HEK293T (cell line): ENCODE measurements around the gene STXBP3.

Experiments used
- CTCF ChIA-PET: fragments of 350-600 bp; formaldehyde crosslinking; extraction: SDS; loops from one replicate; lab custom pipeline; 2021; ENCODE audit warnings: antibody characterized with exemption, inconsistent platforms; lab: Yijun Ruan, JAX
- POLR2A ChIA-PET: fragments of 350-600 bp; formaldehyde crosslinking; extraction: SDS; loops from one replicate; lab custom pipeline; 2020; ENCODE audit warnings: antibody characterized with exemption, inconsistent platforms; lab: Yijun Ruan, JAX
- DNase-seq: peaks from one replicate; pipeline ENCODE4 v3.0.0; 2012; ENCODE audit warnings: mixed read lengths; ENCODE audit errors: extremely low spot score
- ARNT ChIP-seq: fragments of 450-650 bp; IDR thresholded peaks from 2 replicates; pipeline ENCODE4 v1.6.1; 2017; ENCODE audit warnings: mild to moderate bottlenecking
- BHLHE40 ChIP-seq: fragments of 450-650 bp; IDR thresholded peaks from 2 replicates; pipeline ENCODE4 v1.6.1; 2016; ENCODE audit warnings: mild to moderate bottlenecking, moderate library complexity, borderline replicate concordance
- CTBP1 ChIP-seq: fragments of 450-650 bp; IDR thresholded peaks from 2 replicates; pipeline ENCODE4 v1.6.1; 2016; ENCODE audit warnings: borderline replicate concordance
- ELF4 ChIP-seq: fragments of 450-650 bp; IDR thresholded peaks from 2 replicates; pipeline ENCODE4 v1.6.1; 2017; ENCODE audit warnings: antibody characterized with exemption
- FOXA1 ChIP-seq: fragments of 450-650 bp; IDR thresholded peaks from 2 replicates; pipeline ENCODE4 v1.6.1; 2016; ENCODE audit warnings: mild to moderate bottlenecking
- FOXK2 ChIP-seq: fragments of 450-650 bp; IDR thresholded peaks from 2 replicates; pipeline ENCODE4 v1.6.1; 2016; ENCODE audit warnings: mild to moderate bottlenecking
- FOXM1 ChIP-seq: fragments of 450-650 bp; IDR thresholded peaks from 2 replicates; pipeline ENCODE4 v1.6.1; 2017; ENCODE audit warnings: mild to moderate bottlenecking, borderline replicate concordance
- HDGF ChIP-seq: fragments of 450-650 bp; IDR thresholded peaks from 2 replicates; pipeline ENCODE4 v1.6.1; 2017; ENCODE audit warnings: antibody characterized with exemption, borderline replicate concordance
- L3MBTL2 ChIP-seq: fragments of 450-650 bp; conservative IDR thresholded peaks from 2 replicates; pipeline ENCODE4 v1.6.1; 2016; ENCODE audit warnings: mild to moderate bottlenecking
- LEF1 ChIP-seq: fragments of 450-650 bp; IDR thresholded peaks from 2 replicates; pipeline ENCODE4 v1.6.1; 2017; ENCODE audit warnings: mild to moderate bottlenecking, borderline replicate concordance
- NFRKB ChIP-seq: fragments of 450-650 bp; IDR thresholded peaks from 2 replicates; pipeline ENCODE4 v1.6.1; 2016; ENCODE audit warnings: mild to moderate bottlenecking, moderate library complexity
- PKNOX1 ChIP-seq: fragments of 450-650 bp; IDR thresholded peaks from 2 replicates; pipeline ENCODE4 v1.6.1; 2016
- SP1 ChIP-seq: fragments of 450-650 bp; IDR thresholded peaks from 2 replicates; pipeline ENCODE4 v1.6.1; 2017
- SUZ12 ChIP-seq: fragments of 450-650 bp; IDR thresholded peaks from 2 replicates; pipeline ENCODE4 v1.6.1; 2016; ENCODE audit warnings: mild to moderate bottlenecking
- TARDBP ChIP-seq: fragments of 450-650 bp; IDR thresholded peaks from 2 replicates; pipeline ENCODE4 v1.6.1; 2016
- ZNF384 ChIP-seq: fragments of 450-650 bp; IDR thresholded peaks from 2 replicates; pipeline ENCODE4 v1.6.1; 2016

Gene STXBP3

GRCh38 chr1:108816049-108816893 is 69.8 kb downstream of the STXBP3 start:
- POLR2A ChIA-PET, result interaction anchor here (0.9 to 1.3 kb wide), 6 partner anchors 10 to 283 kb away, joined by 3 to 7 read pairs (median 4); partner anchors contain the start of genes PRPF38B and STXBP3
- CTCF ChIA-PET, result interaction anchor here (0.5 to 1.4 kb wide), 3 partner anchors 10 to 82 kb away, joined by 3 to 5 read pairs (median 4); no protein-coding TSS in a partner anchor
- peak; percentile 60 for DNase-seq
- TF ChIP-seq ZNF384 (peak; percentile 87), ARNT (no peak), FOXM1 (no peak), PKNOX1 (no peak), L3MBTL2 (peak; percentile 36; the same call in 1 of the 2 replicates), TARDBP (no peak)

- ChIA-PET POLR2A (interaction anchor here (0.9 to 1.3 kb wide), 6 partner anchors 10 to 283 kb away, joined by 3 to 7 read pairs (median 4); partner anchors contain the start of genes PRPF38B and STXBP3), CTCF (interaction anchor here (0.5 to 1.4 kb wide), 3 partner anchors 9 to 81 kb away, joined by 3 to 5 read pairs (median 4); no protein-coding TSS in a partner anchor)
- no peak for TF ChIP-seq SUZ12
- no peak for TF ChIP-seq BHLHE40
- TF ChIP-seq ARNT, result no peak
- no peak for TF ChIP-seq FOXA1
- TF ChIP-seq LEF1, result no peak
- TF ChIP-seq FOXK2, result no peak
- TF ChIP-seq ELF4, result no peak
- TF ChIP-seq FOXM1, result no peak
- no peak for TF ChIP-seq TARDBP
- no peak for TF ChIP-seq PKNOX1
- TF ChIP-seq SP1, result no peak
- no peak for TF ChIP-seq NFRKB
- TF ChIP-seq HDGF, result no peak
- no peak for TF ChIP-seq CTBP1
- no peak for TF ChIP-seq ZNF384
- DNase-seq, result no peak
These were observed 70.5 kb downstream of the STXBP3 start for GRCh38 chr1:108817016-108817415.

- CTCF ChIA-PET, result interaction anchor here (0.6 to 0.9 kb wide), 2 partner anchors 158 to 295 kb away, joined by 3 to 4 read pairs; a partner anchor contains a TSS
- DNase-seq, result no peak
- no peak for TF ChIP-seq FOXA1
- no peak for TF ChIP-seq SP1
- TF ChIP-seq PKNOX1, result no peak
- TF ChIP-seq TARDBP, result no peak
- no peak for TF ChIP-seq LEF1
- POLR2A ChIA-PET, result no interaction called here
These were observed 71.3 kb downstream of the STXBP3 start for GRCh38 chr1:108817811-108818210.

GRCh38 chr1:108819878-108820277 is 73.4 kb downstream of the STXBP3 start:
- TF ChIP-seq FOXA1 (no peak), PKNOX1 (no peak), NFRKB (no peak), ZNF384 (no peak), LEF1 (no peak), HDGF (no peak)
- ChIA-PET POLR2A (no interaction called here), CTCF (interaction anchor here (0.7 kb wide), 1 partner anchor 76 kb away, joined by 4 read pairs; no protein-coding TSS in a partner anchor)
- DNase-seq, result no peak

- DNase-seq, result no peak
- CTCF ChIA-PET, result no interaction called here
- POLR2A ChIA-PET, result no interaction called here
- TF ChIP-seq FOXK2 (no peak), SUZ12 (no peak), ELF4 (no peak), BHLHE40 (no peak), LEF1 (no peak), TARDBP (no peak), ARNT (no peak), FOXA1 (no peak), ZNF384 (no peak), HDGF (no peak), SP1 (no peak), L3MBTL2 (no peak), FOXM1 (no peak), CTBP1 (no peak), PKNOX1 (no peak)
These were observed 77.2 kb downstream of the STXBP3 start for GRCh38 chr1:108823632-108824031.
